ENCODE data around the gene RBMS2.

The RBMS2 gene

GRCh38 chr12:56636675-56637540 is 115.3 kb downstream of the RBMS2 start:
- Histone ChIP-seq H3K4ac (ENCODE audit: low read depth, low read length) (no peak overlapping the region), H3K27ac (ENCODE audit: low read depth, low read length) (peak overlapping the region; percentile 81), H3K4me2 (ENCODE audit: low read length) (peak overlapping the region; percentile 83), H3K79me2 (ENCODE audit: control insufficient read depth, insufficient read depth, low read length, poor library complexity) (peaks cover 13% of the 10 kb centered on the region), H3K9me3 (ENCODE audit: insufficient read depth, low read depth, low read length) (peaks cover 2% of the 10 kb centered on the region), H3K27me3 (ENCODE audit: insufficient read depth, low read length) (no peaks in the 10 kb centered on the region), H2BK120ac (ENCODE audit: insufficient read depth, low read length, poor library complexity) (peak overlapping the region; percentile 21), H3K18ac (ENCODE audit: low read length) (peak overlapping the region; percentile 32), H3K23ac (ENCODE audit: low read length) (no peak overlapping the region), H3K79me1 (ENCODE audit: low read length) (peaks cover 23% of the 10 kb centered on the region), H3K9ac (ENCODE audit: low read length) (peak overlapping the region; percentile 62), H3K14ac (ENCODE audit: low read length) (peak overlapping the region; percentile 4), H2AFZ (ENCODE audit: insufficient read depth, low read length, poor library complexity) (peak overlapping the region; percentile 11), H2BK5ac (ENCODE audit: low read depth, low read length, poor library complexity) (peak overlapping the region; percentile 65), H2AK5ac (ENCODE audit: low read length) (peak overlapping the region; percentile 35), H3K36me3 (ENCODE audit: control insufficient read depth in 1 of 2, insufficient read depth in 2 of 2, low read length in 2 of 2) (peaks cover 30 to 37% of the 10 kb centered on the region in 2 experiments), H3K4me1 (ENCODE audit: control insufficient read depth in 1 of 2, insufficient read depth in 2 of 2, low read length in 2 of 2) (peaks cover 6 to 20% of the 10 kb centered on the region in 2 experiments), H2BK12ac (ENCODE audit: low read length) (no peak overlapping the region), H4K91ac (ENCODE audit: low read depth, low read length) (peak overlapping the region; percentile 70), H4K12ac (ENCODE audit: low read depth, low read length) (peak overlapping the region; percentile 19), H4K8ac (ENCODE audit: low read depth, low read length) (peak overlapping the region; percentile 66), H3K4me3 (ENCODE audit: low read depth, low read length) (peak overlapping the region; percentile 14)
- no CpG with 5 or more reads among the region's 12 CpGs for WGBS (ENCODE audit: extremely low coverage, insufficient coverage, insufficient read length)
- peak; percentile 99 for DNase-seq

DNA sequence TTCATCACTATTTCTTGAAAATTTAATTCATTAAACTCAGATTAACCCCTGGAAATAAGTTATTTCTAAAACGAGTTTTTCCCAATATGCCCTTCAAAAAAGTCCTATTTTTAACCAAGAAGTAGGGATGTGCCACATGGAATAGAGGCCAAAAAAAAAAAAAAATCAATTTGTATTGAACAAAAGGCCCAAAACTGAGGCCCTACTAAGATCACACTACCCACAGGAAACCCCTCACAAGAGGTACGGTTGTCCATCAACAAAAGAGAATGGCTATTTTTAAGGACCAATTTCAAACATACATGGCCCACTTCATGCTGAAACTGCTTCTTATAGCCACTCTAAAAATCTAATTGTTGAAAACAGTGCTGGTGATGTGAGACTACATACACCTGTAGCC is 116.0 kb downstream of the RBMS2 start:
- H3K27me3 ChIP-seq (ENCODE audit: insufficient read depth, low read length): no peaks in the 10 kb centered on the region
- DNase-seq: no peak
- H3K9me3 ChIP-seq (ENCODE audit: insufficient read depth, low read depth, low read length): peaks cover 2% of the 10 kb centered on the region
- no peak overlapping the region for H4K8ac ChIP-seq (ENCODE audit: low read depth, low read length)
- no peak overlapping the region for H3K9ac ChIP-seq (ENCODE audit: low read length)
- H3K79me2 ChIP-seq (ENCODE audit: control insufficient read depth, insufficient read depth, low read length, poor library complexity): peaks cover 13% of the 10 kb centered on the region
- H3K23ac ChIP-seq (ENCODE audit: low read length): no peak overlapping the region
- H2BK120ac ChIP-seq (ENCODE audit: insufficient read depth, low read length, poor library complexity): no peak overlapping the region
- WGBS (ENCODE audit: extremely low coverage, insufficient coverage, insufficient read length): no CpG with 5 or more reads among the region's 2 CpGs
- H3K79me1 ChIP-seq (ENCODE audit: low read length): peaks cover 23% of the 10 kb centered on the region
- H2AFZ ChIP-seq (ENCODE audit: insufficient read depth, low read length, poor library complexity): no peak overlapping the region
- no peak overlapping the region for H3K4me3 ChIP-seq (ENCODE audit: low read depth, low read length)
- H3K14ac ChIP-seq (ENCODE audit: low read length): no peak overlapping the region
- H2BK5ac ChIP-seq (ENCODE audit: low read depth, low read length, poor library complexity): no peak overlapping the region
- H3K36me3 ChIP-seq (ENCODE audit: control insufficient read depth in 1 of 2, insufficient read depth in 2 of 2, low read length in 2 of 2): peaks cover 37 to 44% of the 10 kb centered on the region in 2 experiments
- no peak overlapping the region for H3K4me2 ChIP-seq (ENCODE audit: low read length)
- H2AK5ac ChIP-seq (ENCODE audit: low read length): no peak overlapping the region
- no peak overlapping the region for H3K18ac ChIP-seq (ENCODE audit: low read length)
- no peak overlapping the region for H2BK12ac ChIP-seq (ENCODE audit: low read length)
- H4K12ac ChIP-seq (ENCODE audit: low read depth, low read length): no peak overlapping the region
- H4K91ac ChIP-seq (ENCODE audit: low read depth, low read length): no peak overlapping the region
- H3K4me1 ChIP-seq (ENCODE audit: control insufficient read depth in 1 of 2, insufficient read depth in 2 of 2, low read length in 2 of 2): peaks cover 5 to 13% of the 10 kb centered on the region in 2 experiments
- peak overlapping the region; percentile 5 for H3K27ac ChIP-seq (ENCODE audit: low read depth, low read length)
- no peak overlapping the region for H3K4ac ChIP-seq (ENCODE audit: low read depth, low read length)

- Histone ChIP-seq H4K12ac (ENCODE audit: low read depth, low read length) (no peak overlapping the region), H2BK5ac (ENCODE audit: low read depth, low read length, poor library complexity) (no peak overlapping the region), H3K27me3 (ENCODE audit: insufficient read depth, low read length) (no peaks in the 10 kb centered on the region), H4K8ac (ENCODE audit: low read depth, low read length) (no peak overlapping the region), H3K79me1 (ENCODE audit: low read length) (peaks cover 11% of the 10 kb centered on the region), H3K4ac (ENCODE audit: low read depth, low read length) (no peak overlapping the region), H2AFZ (ENCODE audit: insufficient read depth, low read length, poor library complexity) (no peak overlapping the region), H3K4me3 (ENCODE audit: low read depth, low read length) (no peak overlapping the region), H3K9ac (ENCODE audit: low read length) (no peak overlapping the region), H3K18ac (ENCODE audit: low read length) (no peak overlapping the region), H4K91ac (ENCODE audit: low read depth, low read length) (no peak overlapping the region), H2BK120ac (ENCODE audit: insufficient read depth, low read length, poor library complexity) (no peak overlapping the region), H2BK12ac (ENCODE audit: low read length) (no peak overlapping the region), H3K4me1 (ENCODE audit: control insufficient read depth in 1 of 2, insufficient read depth in 2 of 2, low read length in 2 of 2) (peaks cover 0 to 5% of the 10 kb centered on the region in 2 experiments), H3K4me2 (ENCODE audit: low read length) (no peak overlapping the region), H2AK5ac (ENCODE audit: low read length) (no peak overlapping the region), H3K27ac (ENCODE audit: low read depth, low read length) (no peak overlapping the region), H3K14ac (ENCODE audit: low read length) (no peak overlapping the region), H3K23ac (ENCODE audit: low read length) (no peak overlapping the region), H3K36me3 (ENCODE audit: control insufficient read depth in 1 of 2, insufficient read depth in 2 of 2, low read length in 2 of 2) (peaks cover 40 to 55% of the 10 kb centered on the region in 2 experiments), H3K79me2 (ENCODE audit: control insufficient read depth, insufficient read depth, low read length, poor library complexity) (peaks cover 16% of the 10 kb centered on the region), H3K9me3 (ENCODE audit: insufficient read depth, low read depth, low read length) (peaks cover 1% of the 10 kb centered on the region)
- no CpG with 5 or more reads among the region's 6 CpGs for WGBS (ENCODE audit: extremely low coverage, insufficient coverage, insufficient read length)
- DNase-seq: no peak
These were observed 119.6 kb downstream of the RBMS2 start for GRCh38 chr12:56641219-56641618.

- H2BK120ac ChIP-seq (ENCODE audit: insufficient read depth, low read length, poor library complexity): no peak overlapping the region
- H3K9me3 ChIP-seq (ENCODE audit: insufficient read depth, low read depth, low read length): peaks cover 1% of the 10 kb centered on the region
- no CpG with 5 or more reads among the region's 4 CpGs for WGBS (ENCODE audit: extremely low coverage, insufficient coverage, insufficient read length)
- no peak overlapping the region for H3K18ac ChIP-seq (ENCODE audit: low read length)
- H3K27ac ChIP-seq (ENCODE audit: low read depth, low read length): no peak overlapping the region
- peak overlapping the region; percentile 92 for H3K9ac ChIP-seq (ENCODE audit: low read length)
- H3K36me3 ChIP-seq (ENCODE audit: control insufficient read depth in 1 of 2, insufficient read depth in 2 of 2, low read length in 2 of 2): peaks cover 28 to 36% of the 10 kb centered on the region in 2 experiments
- H3K79me2 ChIP-seq (ENCODE audit: control insufficient read depth, insufficient read depth, low read length, poor library complexity): peaks cover 14% of the 10 kb centered on the region
- peak overlapping the region; percentile 98 for H3K4me2 ChIP-seq (ENCODE audit: low read length)
- no peak overlapping the region for H4K91ac ChIP-seq (ENCODE audit: low read depth, low read length)
- H2BK5ac ChIP-seq (ENCODE audit: low read depth, low read length, poor library complexity): no peak overlapping the region
- peaks cover 8% of the 10 kb centered on the region for H3K79me1 ChIP-seq (ENCODE audit: low read length)
- H4K12ac ChIP-seq (ENCODE audit: low read depth, low read length): no peak overlapping the region
- H3K14ac ChIP-seq (ENCODE audit: low read length): no peak overlapping the region
- H3K23ac ChIP-seq (ENCODE audit: low read length): no peak overlapping the region
- H4K8ac ChIP-seq (ENCODE audit: low read depth, low read length): no peak overlapping the region
- no peaks in the 10 kb centered on the region for H3K27me3 ChIP-seq (ENCODE audit: insufficient read depth, low read length)
- H2AFZ ChIP-seq (ENCODE audit: insufficient read depth, low read length, poor library complexity): no peak overlapping the region
- no peak overlapping the region for H2BK12ac ChIP-seq (ENCODE audit: low read length)
- H3K4me3 ChIP-seq (ENCODE audit: low read depth, low read length): peak overlapping the region; percentile 95
- peaks cover 2 to 5% of the 10 kb centered on the region in 2 experiments for H3K4me1 ChIP-seq (ENCODE audit: control insufficient read depth in 1 of 2, insufficient read depth in 2 of 2, low read length in 2 of 2)
- H3K4ac ChIP-seq (ENCODE audit: low read depth, low read length): peak overlapping the region; percentile 99
- DNase-seq: no peak
- H2AK5ac ChIP-seq (ENCODE audit: low read length): no peak overlapping the region
These were observed 123.0 kb downstream of the RBMS2 start for GRCh38 chr12:56644654-56645053.
